GM12878 (cell line): ENCODE measurements around the gene ETFRF1. TPM values are rescaled to one million over a fixed set of nuclear protein-coding genes. Genes with fewer than 3 reads are reported as not detected.
A peak's percentile ranks its signal among the peaks of the same experiment; 100 is the strongest.

ENCODE experiments used
- ATF7 ChIP-seq: fragments of 450-650 bp; IDR thresholded peaks from 2 replicates; pipeline ENCODE4 v1.6.1; 2016; ENCODE audit warnings: low read depth, mild to moderate bottlenecking
- ETV6 ChIP-seq, 2 experiments: fragments of 450-650 bp in 1 of 2; IDR thresholded peaks in 1 of 2; conservative IDR thresholded peaks in 1 of 2; 2 replicates each; pipeline ENCODE4 v1.6.1; 2014; ENCODE audit warnings: antibody characterized with exemption in 1 of 2, borderline replicate concordance in 1 of 2, low read depth in 1 of 2, mild to moderate bottlenecking in 1 of 2, moderate library complexity in 1 of 2
- FOXM1 ChIP-seq: IDR thresholded peaks from 2 replicates; pipeline ENCODE4 v1.6.1; 2012; ENCODE audit warnings: low read depth, mild to moderate bottlenecking, inconsistent platforms, low read length, moderate library complexity
- IKZF1 ChIP-seq: fragments of 450-650 bp; conservative IDR thresholded peaks from 2 replicates; pipeline ENCODE4 v1.6.1; 2017; ENCODE audit warnings: antibody characterized with exemption, mild to moderate bottlenecking
- JUNB ChIP-seq: IDR thresholded peaks from 2 replicates; pipeline ENCODE4 v1.6.1; 2016; ENCODE audit warnings: antibody characterized with exemption, mild to moderate bottlenecking
- JUND ChIP-seq: IDR thresholded peaks from 2 replicates; pipeline ENCODE4 v1.6.1; 2012; ENCODE audit warnings: low read depth, mild to moderate bottlenecking, low read length, improper control_type of control experiment, moderate library complexity
- MEF2A ChIP-seq: IDR thresholded peaks from 2 replicates; pipeline ENCODE4 v1.6.1; 2011; ENCODE audit warnings: low read depth, mild to moderate bottlenecking, low read length, moderate library complexity; ENCODE audit not compliant: insufficient read depth
- MTA2 ChIP-seq: fragments of 450-650 bp; IDR thresholded peaks from 2 replicates; pipeline ENCODE4 v1.6.1; 2016; ENCODE audit warnings: low read depth, mild to moderate bottlenecking, moderate library complexity
- NFYA ChIP-seq: IDR thresholded peaks from 2 replicates; pipeline ENCODE4 v1.6.1; 2011; ENCODE audit warnings: low read depth, mild to moderate bottlenecking, low read length, improper control_type of control experiment, borderline replicate concordance
- RAD21 ChIP-seq: IDR thresholded peaks from 2 replicates; pipeline ENCODE4 v1.6.1; 2011; ENCODE audit warnings: mild to moderate bottlenecking, low read depth, low read length, moderate library complexity; ENCODE audit not compliant: insufficient read depth
- SMC3 ChIP-seq: IDR thresholded peaks from 2 replicates; pipeline ENCODE4 v1.6.1; 2011; ENCODE audit warnings: low read length, improper control_type of control experiment, borderline replicate concordance
- polyA plus RNA-seq, 11 experiments: library from polyadenylated mRNA; depleted of rRNA in 4 of 11; unstranded in 6 of 11; stranded (reverse) in 5 of 11; fragments of >200 nt; fragmentation: Nextera tagmentation in 4 of 11; fragmentation: Illumina TruSeq in 1 of 11; extraction: Ambion mirVana in 4 of 11; extraction: Trizol in 1 of 11; gene quantifications; 1 replicate in 1 of 11; 2 replicates in 10 of 11; pipeline versions ENCODE4 v1.2.1 to v1.2.3, GENCODE V29; 2011 to 2016; ENCODE audit warnings: inconsistent platforms in 2 of 11, missing spikeins in 2 of 11, low read depth in 1 of 11
- total RNA-seq, 4 experiments: library from RNA; depleted of rRNA in 3 of 4; stranded (reverse); fragments of >200 nt in 3 of 4; fragmentation: Illumina TruSeq in 1 of 4; extraction: Trizol in 1 of 4; gene quantifications; 2 replicates each; pipeline versions ENCODE4 v1.2.1 to v1.2.3, GENCODE V29; 2013 to 2021
- TF ChIP-seq, protein P1 (sequence below): fragments of 450-650 bp; IDR thresholded peaks from 2 replicates; pipeline ENCODE4 v1.6.1; 2016; ENCODE audit warnings: mild to moderate bottlenecking
- TF ChIP-seq, protein P2 (sequence below): IDR thresholded peaks from 2 replicates; pipeline ENCODE4 v1.6.1; 2012; ENCODE audit warnings: low read length, inconsistent platforms
- TF ChIP-seq, protein P3 (sequence below): IDR thresholded peaks from 2 replicates; pipeline ENCODE4 v1.6.1; 2011; ENCODE audit warnings: borderline replicate concordance, low read depth, mild to moderate bottlenecking, moderate library complexity, low read length; ENCODE audit not compliant: insufficient read depth, poor library complexity, severe bottlenecking
- TF ChIP-seq, protein P4 (sequence below): fragments of 150-350 bp; IDR thresholded peaks from 2 replicates; pipeline ENCODE4 v1.6.1; 2016; ENCODE audit warnings: low read depth, low read length
- TF ChIP-seq, protein P5 (sequence below): IDR thresholded peaks from 2 replicates; pipeline ENCODE4 v1.6.1; 2012; ENCODE audit warnings: improper control_type of control experiment, low read depth, low read length; ENCODE audit not compliant: insufficient replicate concordance

Gene ETFRF1
- total and polyA plus RNA-seq, 10 of the 15 experiments (the other 5 are each of a cell fraction or from before 2014, with no cell fraction given), result 9.9 to 59.6 (median 26.2) TPM

DNA sequence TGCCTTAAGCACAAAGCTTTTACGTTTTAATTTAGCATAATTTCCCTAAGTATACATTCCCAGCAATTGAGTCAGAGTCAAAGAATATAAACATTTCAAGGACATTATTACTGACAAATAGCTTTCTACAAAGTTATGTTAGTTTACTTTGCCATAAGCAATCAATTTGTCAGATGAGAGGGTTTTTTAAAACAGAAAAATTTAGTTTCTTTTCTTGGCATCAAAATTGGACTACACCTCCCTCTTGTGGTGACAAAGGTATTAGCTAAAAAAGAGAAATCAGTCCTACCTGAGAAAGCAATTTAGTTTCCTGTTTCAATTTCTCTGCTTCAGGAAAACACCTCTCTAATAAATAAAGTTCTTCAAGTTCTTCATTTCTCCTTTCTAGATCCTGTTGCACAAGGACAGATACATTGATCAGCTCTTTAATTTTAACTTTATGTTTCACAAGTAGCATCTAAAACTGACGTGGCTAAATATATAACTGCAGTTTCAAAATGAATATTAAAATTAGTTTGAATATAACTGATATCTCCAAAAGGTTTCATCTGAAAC lies 39.9 kb upstream of the ETFRF1 start (continued):
- TF ChIP-seq RAD21, result peak; percentile 57
- TF ChIP-seq JUNB, result peak; percentile 81
- TF ChIP-seq, protein P1, sequence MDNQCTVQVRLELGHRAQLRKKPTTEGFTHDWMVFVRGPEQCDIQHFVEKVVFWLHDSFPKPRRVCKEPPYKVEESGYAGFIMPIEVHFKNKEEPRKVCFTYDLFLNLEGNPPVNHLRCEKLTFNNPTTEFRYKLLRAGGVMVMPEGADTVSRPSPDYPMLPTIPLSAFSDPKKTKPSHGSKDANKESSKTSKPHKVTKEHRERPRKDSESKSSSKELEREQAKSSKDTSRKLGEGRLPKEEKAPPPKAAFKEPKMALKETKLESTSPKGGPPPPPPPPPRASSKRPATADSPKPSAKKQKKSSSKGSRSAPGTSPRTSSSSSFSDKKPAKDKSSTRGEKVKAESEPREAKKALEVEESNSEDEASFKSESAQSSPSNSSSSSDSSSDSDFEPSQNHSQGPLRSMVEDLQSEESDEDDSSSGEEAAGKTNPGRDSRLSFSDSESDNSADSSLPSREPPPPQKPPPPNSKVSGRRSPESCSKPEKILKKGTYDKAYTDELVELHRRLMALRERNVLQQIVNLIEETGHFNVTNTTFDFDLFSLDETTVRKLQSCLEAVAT, result no peak
- TF ChIP-seq IKZF1, result no peak
- TF ChIP-seq FOXM1, result peak; percentile 37; the same call in 1 of the 2 replicates
- TF ChIP-seq SMC3, result peak; percentile 51; the same call in 1 of the 2 replicates
- TF ChIP-seq JUND, result no peak
- no peak for TF ChIP-seq MTA2
- 0 out of 2 replicates have a peak, but pooled peaks have one; percentile 69 for TF ChIP-seq MEF2A
- TF ChIP-seq ATF7, result no peak
- TF ChIP-seq NFYA, result no peak
- TF ChIP-seq ETV6 (conservative IDR thresholded peaks at IDR 0.05 in 1 of 2, IDR thresholded peaks at IDR 0.05 in 1 of 2; ENCODE audit: borderline replicate concordance in 1 of 2, low read depth in 1 of 2), result peak in 1 of 2 experiments; percentile 72; a peak in 1 of 4 replicates
- TF ChIP-seq, protein P2, sequence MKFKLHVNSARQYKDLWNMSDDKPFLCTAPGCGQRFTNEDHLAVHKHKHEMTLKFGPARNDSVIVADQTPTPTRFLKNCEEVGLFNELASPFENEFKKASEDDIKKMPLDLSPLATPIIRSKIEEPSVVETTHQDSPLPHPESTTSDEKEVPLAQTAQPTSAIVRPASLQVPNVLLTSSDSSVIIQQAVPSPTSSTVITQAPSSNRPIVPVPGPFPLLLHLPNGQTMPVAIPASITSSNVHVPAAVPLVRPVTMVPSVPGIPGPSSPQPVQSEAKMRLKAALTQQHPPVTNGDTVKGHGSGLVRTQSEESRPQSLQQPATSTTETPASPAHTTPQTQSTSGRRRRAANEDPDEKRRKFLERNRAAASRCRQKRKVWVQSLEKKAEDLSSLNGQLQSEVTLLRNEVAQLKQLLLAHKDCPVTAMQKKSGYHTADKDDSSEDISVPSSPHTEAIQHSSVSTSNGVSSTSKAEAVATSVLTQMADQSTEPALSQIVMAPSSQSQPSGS, result peak; percentile 70
- TF ChIP-seq, protein P3, sequence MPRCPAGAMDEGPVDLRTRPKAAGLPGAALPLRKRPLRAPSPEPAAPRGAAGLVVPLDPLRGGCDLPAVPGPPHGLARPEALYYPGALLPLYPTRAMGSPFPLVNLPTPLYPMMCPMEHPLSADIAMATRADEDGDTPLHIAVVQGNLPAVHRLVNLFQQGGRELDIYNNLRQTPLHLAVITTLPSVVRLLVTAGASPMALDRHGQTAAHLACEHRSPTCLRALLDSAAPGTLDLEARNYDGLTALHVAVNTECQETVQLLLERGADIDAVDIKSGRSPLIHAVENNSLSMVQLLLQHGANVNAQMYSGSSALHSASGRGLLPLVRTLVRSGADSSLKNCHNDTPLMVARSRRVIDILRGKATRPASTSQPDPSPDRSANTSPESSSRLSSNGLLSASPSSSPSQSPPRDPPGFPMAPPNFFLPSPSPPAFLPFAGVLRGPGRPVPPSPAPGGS, result no peak
- TF ChIP-seq, protein P4, sequence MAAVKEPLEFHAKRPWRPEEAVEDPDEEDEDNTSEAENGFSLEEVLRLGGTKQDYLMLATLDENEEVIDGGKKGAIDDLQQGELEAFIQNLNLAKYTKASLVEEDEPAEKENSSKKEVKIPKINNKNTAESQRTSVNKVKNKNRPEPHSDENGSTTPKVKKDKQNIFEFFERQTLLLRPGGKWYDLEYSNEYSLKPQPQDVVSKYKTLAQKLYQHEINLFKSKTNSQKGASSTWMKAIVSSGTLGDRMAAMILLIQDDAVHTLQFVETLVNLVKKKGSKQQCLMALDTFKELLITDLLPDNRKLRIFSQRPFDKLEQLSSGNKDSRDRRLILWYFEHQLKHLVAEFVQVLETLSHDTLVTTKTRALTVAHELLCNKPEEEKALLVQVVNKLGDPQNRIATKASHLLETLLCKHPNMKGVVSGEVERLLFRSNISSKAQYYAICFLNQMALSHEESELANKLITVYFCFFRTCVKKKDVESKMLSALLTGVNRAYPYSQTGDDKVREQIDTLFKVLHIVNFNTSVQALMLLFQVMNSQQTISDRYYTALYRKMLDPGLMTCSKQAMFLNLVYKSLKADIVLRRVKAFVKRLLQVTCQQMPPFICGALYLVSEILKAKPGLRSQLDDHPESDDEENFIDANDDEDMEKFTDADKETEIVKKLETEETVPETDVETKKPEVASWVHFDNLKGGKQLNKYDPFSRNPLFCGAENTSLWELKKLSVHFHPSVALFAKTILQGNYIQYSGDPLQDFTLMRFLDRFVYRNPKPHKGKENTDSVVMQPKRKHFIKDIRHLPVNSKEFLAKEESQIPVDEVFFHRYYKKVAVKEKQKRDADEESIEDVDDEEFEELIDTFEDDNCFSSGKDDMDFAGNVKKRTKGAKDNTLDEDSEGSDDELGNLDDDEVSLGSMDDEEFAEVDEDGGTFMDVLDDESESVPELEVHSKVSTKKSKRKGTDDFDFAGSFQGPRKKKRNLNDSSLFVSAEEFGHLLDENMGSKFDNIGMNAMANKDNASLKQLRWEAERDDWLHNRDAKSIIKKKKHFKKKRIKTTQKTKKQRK, result no peak
- TF ChIP-seq, protein P5, sequence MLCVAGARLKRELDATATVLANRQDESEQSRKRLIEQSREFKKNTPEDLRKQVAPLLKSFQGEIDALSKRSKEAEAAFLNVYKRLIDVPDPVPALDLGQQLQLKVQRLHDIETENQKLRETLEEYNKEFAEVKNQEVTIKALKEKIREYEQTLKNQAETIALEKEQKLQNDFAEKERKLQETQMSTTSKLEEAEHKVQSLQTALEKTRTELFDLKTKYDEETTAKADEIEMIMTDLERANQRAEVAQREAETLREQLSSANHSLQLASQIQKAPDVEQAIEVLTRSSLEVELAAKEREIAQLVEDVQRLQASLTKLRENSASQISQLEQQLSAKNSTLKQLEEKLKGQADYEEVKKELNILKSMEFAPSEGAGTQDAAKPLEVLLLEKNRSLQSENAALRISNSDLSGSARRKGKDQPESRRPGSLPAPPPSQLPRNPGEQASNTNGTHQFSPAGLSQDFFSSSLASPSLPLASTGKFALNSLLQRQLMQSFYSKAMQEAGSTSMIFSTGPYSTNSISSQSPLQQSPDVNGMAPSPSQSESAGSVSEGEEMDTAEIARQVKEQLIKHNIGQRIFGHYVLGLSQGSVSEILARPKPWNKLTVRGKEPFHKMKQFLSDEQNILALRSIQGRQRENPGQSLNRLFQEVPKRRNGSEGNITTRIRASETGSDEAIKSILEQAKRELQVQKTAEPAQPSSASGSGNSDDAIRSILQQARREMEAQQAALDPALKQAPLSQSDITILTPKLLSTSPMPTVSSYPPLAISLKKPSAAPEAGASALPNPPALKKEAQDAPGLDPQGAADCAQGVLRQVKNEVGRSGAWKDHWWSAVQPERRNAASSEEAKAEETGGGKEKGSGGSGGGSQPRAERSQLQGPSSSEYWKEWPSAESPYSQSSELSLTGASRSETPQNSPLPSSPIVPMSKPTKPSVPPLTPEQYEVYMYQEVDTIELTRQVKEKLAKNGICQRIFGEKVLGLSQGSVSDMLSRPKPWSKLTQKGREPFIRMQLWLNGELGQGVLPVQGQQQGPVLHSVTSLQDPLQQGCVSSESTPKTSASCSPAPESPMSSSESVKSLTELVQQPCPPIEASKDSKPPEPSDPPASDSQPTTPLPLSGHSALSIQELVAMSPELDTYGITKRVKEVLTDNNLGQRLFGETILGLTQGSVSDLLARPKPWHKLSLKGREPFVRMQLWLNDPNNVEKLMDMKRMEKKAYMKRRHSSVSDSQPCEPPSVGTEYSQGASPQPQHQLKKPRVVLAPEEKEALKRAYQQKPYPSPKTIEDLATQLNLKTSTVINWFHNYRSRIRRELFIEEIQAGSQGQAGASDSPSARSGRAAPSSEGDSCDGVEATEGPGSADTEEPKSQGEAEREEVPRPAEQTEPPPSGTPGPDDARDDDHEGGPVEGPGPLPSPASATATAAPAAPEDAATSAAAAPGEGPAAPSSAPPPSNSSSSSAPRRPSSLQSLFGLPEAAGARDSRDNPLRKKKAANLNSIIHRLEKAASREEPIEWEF, result peak; percentile 78
